Measurements from ENCODE around the gene CRISPLD2. TPM values are rescaled to one million over a fixed set of nuclear protein-coding genes. Genes with fewer than 3 reads are reported as not detected.

CRISPLD2 gene
- total and polyA plus RNA-seq, 10 of the 15 experiments (the other 5 are each of a cell fraction or from before 2014, with no cell fraction given): 0.03 to 0.30 (median 0.08) TPM; not detected in 5

DNA sequence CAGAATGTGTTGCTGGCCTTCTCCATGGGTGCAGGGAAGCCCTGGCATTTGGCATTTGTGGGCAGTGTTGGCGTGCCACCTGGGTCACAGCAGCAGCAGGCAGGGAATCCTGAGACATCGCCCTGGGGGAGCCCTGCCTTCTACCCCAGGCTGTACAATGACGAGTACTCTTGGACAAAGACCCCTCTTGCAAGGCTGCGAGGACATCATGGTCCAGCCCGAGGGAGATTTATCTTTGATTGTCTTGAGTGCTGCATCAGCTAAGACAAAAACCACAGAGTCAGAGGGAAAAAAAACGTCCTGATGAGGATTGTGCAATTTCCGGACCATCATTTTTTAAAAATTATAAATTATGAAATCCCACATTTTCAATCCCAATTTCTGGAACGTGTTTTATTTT is 3.7 kb downstream of the CRISPLD2 start:
- Histone ChIP-seq H3K4me1 (ENCODE audit: control insufficient read depth, insufficient read depth, low read length) (no peaks in the 10 kb centered on the region), H3K27ac (ENCODE audit: control insufficient read depth, insufficient read depth) (no peak overlapping the region), H3K36me3 (ENCODE audit: control insufficient read depth in 2 of 2, insufficient read depth in 2 of 2, low read length in 1 of 2) (no peaks in the 10 kb centered on the region), H3K27me3 (replicated peaks in 1 of 2; ENCODE audit: control insufficient read depth in 2 of 2, insufficient read depth in 2 of 2, low read length in 1 of 2) (peaks cover 8 to 11% of the 10 kb centered on the region in 2 experiments; a peak in 3 of 4 replicates), H3K9ac (ENCODE audit: control insufficient read depth, insufficient read depth, low read length) (no peak overlapping the region), H3K4me2 (ENCODE audit: control insufficient read depth, insufficient read depth) (no peak overlapping the region), H3K9me3 (replicated peaks; ENCODE audit: control insufficient read depth, insufficient read depth, low read length) (no peaks in the 10 kb centered on the region; the same call in 2 of the 3 replicates), H3K79me2 (ENCODE audit: control insufficient read depth, insufficient read depth, low read length) (no peaks in the 10 kb centered on the region), H3K4me3 (no peak overlapping the region), H4K20me1 (ENCODE audit: control insufficient read depth, insufficient read depth) (no peaks in the 10 kb centered on the region), H2AFZ (ENCODE audit: control insufficient read depth, low read depth, low read length) (no peak overlapping the region)
- no TSS peak for BruUV-seq (replicated peaks)
- in situ Hi-C loops (cut with MboI): no loop called here
- DNase-seq (ENCODE audit: low read depth, low spot score) (no peak), FAIRE-seq (no peak), ATAC-seq (no peak)
- 40% methylated on average over 8 of the region's 8 CpGs for WGBS (ENCODE audit: insufficient coverage, insufficient replicate concordance, low lambda C conversion rate, missing lambda C conversion rate)
- intact Hi-C loops (cut with micrococcal nuclease; ENCODE audit: unreplicated experiment): no loop called here
- POLR2A ChIA-PET: no interaction called here
- RAD21 ChIA-PET (ENCODE audit: unreplicated experiment): interaction anchor here (0.6 to 1.1 kb wide), 2 partner anchors 16 to 147 kb away, joined by 3 to 4 read pairs; no protein-coding TSS in a partner anchor
- SMC1A ChIA-PET (ENCODE audit: uncharacterized antibody, unreplicated experiment): no interaction called here
- CTCF ChIA-PET: no interaction called here
- TF ChIP-seq SPI1 (IDR thresholded peaks at IDR 0.05; ENCODE audit: borderline replicate concordance, insufficient read depth, low read depth, low read length) (no peak), EED (IDR thresholded peaks at IDR 0.05; ENCODE audit: low read depth) (no peak), CREM (IDR thresholded peaks at IDR 0.05; ENCODE audit: low read depth) (no peak), SREBF1 (IDR thresholded peaks at IDR 0.05; ENCODE audit: low read length) (no peak), CTCF (IDR thresholded peaks at IDR 0.05 in 2 of 3, conservative IDR thresholded peaks at IDR 0.05 in 1 of 3; ENCODE audit: control insufficient read depth in 2 of 3, extremely low read depth in 1 of 3, insufficient read depth in 1 of 3, low read depth in 3 of 3, low read length in 3 of 3) (no peak), HDAC6 (IDR thresholded peaks at IDR 0.05; ENCODE audit: unreplicated experiment) (no peak), RELB (IDR thresholded peaks at IDR 0.05; ENCODE audit: low read depth) (no peak), SMC3 (IDR thresholded peaks at IDR 0.05; ENCODE audit: borderline replicate concordance, low read length) (no peak), REST (IDR thresholded peaks at IDR 0.05; ENCODE audit: low read depth, low read length) (no peak), ZNF24 (IDR thresholded peaks at IDR 0.05) (no peak)
- TF ChIP-seq, protein P1, sequence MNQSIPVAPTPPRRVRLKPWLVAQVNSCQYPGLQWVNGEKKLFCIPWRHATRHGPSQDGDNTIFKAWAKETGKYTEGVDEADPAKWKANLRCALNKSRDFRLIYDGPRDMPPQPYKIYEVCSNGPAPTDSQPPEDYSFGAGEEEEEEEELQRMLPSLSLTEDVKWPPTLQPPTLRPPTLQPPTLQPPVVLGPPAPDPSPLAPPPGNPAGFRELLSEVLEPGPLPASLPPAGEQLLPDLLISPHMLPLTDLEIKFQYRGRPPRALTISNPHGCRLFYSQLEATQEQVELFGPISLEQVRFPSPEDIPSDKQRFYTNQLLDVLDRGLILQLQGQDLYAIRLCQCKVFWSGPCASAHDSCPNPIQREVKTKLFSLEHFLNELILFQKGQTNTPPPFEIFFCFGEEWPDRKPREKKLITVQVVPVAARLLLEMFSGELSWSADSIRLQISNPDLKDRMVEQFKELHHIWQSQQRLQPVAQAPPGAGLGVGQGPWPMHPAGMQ (IDR thresholded peaks at IDR 0.05; ENCODE audit: borderline replicate concordance): no peak
- TF ChIP-seq, protein P2, sequence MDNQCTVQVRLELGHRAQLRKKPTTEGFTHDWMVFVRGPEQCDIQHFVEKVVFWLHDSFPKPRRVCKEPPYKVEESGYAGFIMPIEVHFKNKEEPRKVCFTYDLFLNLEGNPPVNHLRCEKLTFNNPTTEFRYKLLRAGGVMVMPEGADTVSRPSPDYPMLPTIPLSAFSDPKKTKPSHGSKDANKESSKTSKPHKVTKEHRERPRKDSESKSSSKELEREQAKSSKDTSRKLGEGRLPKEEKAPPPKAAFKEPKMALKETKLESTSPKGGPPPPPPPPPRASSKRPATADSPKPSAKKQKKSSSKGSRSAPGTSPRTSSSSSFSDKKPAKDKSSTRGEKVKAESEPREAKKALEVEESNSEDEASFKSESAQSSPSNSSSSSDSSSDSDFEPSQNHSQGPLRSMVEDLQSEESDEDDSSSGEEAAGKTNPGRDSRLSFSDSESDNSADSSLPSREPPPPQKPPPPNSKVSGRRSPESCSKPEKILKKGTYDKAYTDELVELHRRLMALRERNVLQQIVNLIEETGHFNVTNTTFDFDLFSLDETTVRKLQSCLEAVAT (IDR thresholded peaks at IDR 0.05): no peak

All from GM12878 (cell line).